Progenitor cell of endocrine pancreas (in vitro differentiated cells): ENCODE data around the gene ATG2B. TPM values are rescaled to one million over a fixed set of nuclear protein-coding genes. Genes with fewer than 3 reads are reported as not detected.
"Not testable (repeated sequence)": the region's sequence is repeated elsewhere in the genome, so short reads cannot be mapped to it uniquely, and the experiment has no call there.

Source experiments
- DNase-seq: peaks from one replicate; pipeline ENCODE4 v3.0.0; 2021; ENCODE audit warnings: low spot score; ENCODE audit not compliant: unreplicated experiment
- H3K27ac Mint-ChIP-seq: 2 replicates; pipeline ENCODE4 v1.8.0; 2021; ENCODE audit warnings: mild to moderate bottlenecking, moderate library complexity, mixed read lengths
- H3K27me3 Mint-ChIP-seq: 2 replicates; pipeline ENCODE4 v1.8.0; 2021; ENCODE audit warnings: mixed read lengths
- H3K36me3 Mint-ChIP-seq: 2 replicates; pipeline ENCODE4 v1.8.0; 2022; ENCODE audit warnings: mixed read lengths; ENCODE audit not compliant: insufficient read depth
- H3K4me1 Mint-ChIP-seq: 2 replicates; pipeline ENCODE4 v1.8.0; 2021; ENCODE audit warnings: low read depth, mixed read lengths
- H3K4me3 Mint-ChIP-seq: 2 replicates; pipeline ENCODE4 v1.8.0; 2021; ENCODE audit warnings: low read depth, mild to moderate bottlenecking, moderate library complexity, mixed read lengths
- H3K9me3 Mint-ChIP-seq: 2 replicates; pipeline ENCODE4 v1.8.0; 2021; ENCODE audit warnings: low read depth, mixed read lengths
- CTCF ChIP-seq: fragments of 200-600 bp; sonication (generic); IDR thresholded peaks from one replicate; pipeline ENCODE4 v1.5.0; 2021; ENCODE audit warnings: antibody characterized with exemption, mild to moderate bottlenecking; ENCODE audit not compliant: unreplicated experiment
- total RNA-seq: library from RNA; stranded (reverse); gene quantifications from 2 replicates; pipeline ENCODE4 v1.2.1, GENCODE V29; 2021

ATG2B gene
- total RNA-seq, 1 donor from 2014 or later: 24.5 TPM

GRCh38 chr14:96354246-96354645, 8.9 kb downstream of the ATG2B start:
- H3K9me3 Mint-ChIP-seq: no peaks in the 10 kb centered on the region

DNA sequence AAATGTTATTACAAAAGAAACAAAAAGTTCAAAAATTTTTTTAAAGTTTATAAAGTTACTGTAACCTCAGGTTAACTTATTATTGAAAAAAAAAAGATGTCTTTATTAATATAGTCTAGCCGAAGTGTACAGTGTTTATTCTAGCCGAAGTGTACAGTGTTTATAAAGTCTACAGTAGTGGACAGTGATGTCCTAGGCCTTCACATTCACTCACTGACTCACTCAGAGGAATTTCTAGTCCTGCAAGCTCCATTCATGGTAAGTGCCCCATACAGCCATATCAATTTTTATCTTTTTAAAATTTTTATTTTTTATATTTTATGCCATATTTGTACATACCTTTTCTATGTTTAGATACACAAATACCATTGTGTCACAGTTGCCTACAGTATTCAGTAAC, 10.4 kb downstream of the ATG2B start:
- DNase-seq: no peak
- Mint-ChIP-seq H3K9me3 (no peaks in the 10 kb centered on the region), H3K36me3 (peaks cover 1% of the 10 kb centered on the region), H3K4me3 (no peak overlapping the region), H3K27ac (no peak overlapping the region), H3K27me3 (no peaks in the 10 kb centered on the region), H3K4me1 (peaks cover 4% of the 10 kb centered on the region)
- TF ChIP-seq CTCF: no peak

More at GRCh38 chr14:96354246-96354645, 8.9 kb downstream of the ATG2B start:
- no peak overlapping the region for H3K27ac Mint-ChIP-seq
- DNase-seq: no peak
- no peak overlapping the region for H3K4me3 Mint-ChIP-seq
- TF ChIP-seq CTCF: no peak
- no peaks in the 10 kb centered on the region for H3K27me3 Mint-ChIP-seq
- peaks cover 1% of the 10 kb centered on the region for H3K36me3 Mint-ChIP-seq
- peaks cover 4% of the 10 kb centered on the region for H3K4me1 Mint-ChIP-seq

- H3K9me3 Mint-ChIP-seq: no peaks in the 10 kb centered on the region
- H3K27me3 Mint-ChIP-seq: no peaks in the 10 kb centered on the region
- TF ChIP-seq CTCF: no peak
- no peak for DNase-seq
- peaks cover 1% of the 10 kb centered on the region for H3K36me3 Mint-ChIP-seq
- H3K4me3 Mint-ChIP-seq: no peak overlapping the region
- H3K4me1 Mint-ChIP-seq: peaks cover 1% of the 10 kb centered on the region
- no peak overlapping the region for H3K27ac Mint-ChIP-seq
Measured at GRCh38 chr14:96351986-96352385, 11.2 kb downstream of the ATG2B start.

DNA sequence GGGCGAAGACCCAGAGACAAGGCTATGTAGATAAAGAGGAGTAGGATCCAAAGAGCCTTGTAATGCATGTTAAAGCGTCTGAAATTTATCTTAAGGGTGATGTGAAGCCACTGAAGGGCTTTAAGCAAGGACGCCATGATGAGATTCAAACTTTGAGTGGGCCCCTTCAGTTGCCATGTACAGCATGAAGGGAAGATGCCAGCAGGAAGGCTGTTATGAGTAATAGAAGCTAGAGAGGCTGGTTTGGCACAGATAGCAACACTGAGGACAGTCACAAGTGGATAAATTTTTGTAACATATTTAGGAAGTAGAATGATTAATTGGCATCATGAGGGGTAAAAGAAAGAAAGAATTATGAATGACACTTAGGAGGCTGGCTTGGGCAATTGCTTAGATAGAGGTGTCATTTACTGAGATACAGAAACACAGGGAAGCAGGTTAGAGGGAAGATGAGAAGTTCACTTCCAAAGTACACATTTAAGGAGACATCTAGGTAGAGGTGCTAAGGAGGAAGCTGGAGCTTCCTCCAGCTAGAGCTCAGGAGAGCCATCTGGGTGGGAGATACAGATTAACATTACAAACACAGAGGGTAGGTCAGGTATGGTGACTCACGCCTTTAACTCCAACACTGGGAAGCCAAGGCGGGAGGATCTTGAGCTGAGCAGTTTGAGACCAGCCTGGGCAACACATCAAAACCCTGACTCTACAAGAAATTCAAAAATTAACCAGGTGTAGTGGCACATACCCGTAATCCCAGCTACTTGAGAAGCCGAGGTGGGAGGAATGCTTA, 13.7 kb downstream of the ATG2B start:
- H3K9me3 Mint-ChIP-seq: no peaks in the 10 kb centered on the region
- no peak for DNase-seq
- no peaks in the 10 kb centered on the region for H3K27me3 Mint-ChIP-seq
- no peaks in the 10 kb centered on the region for H3K4me1 Mint-ChIP-seq
- no peak overlapping the region for H3K27ac Mint-ChIP-seq
- no peaks in the 10 kb centered on the region for H3K36me3 Mint-ChIP-seq
- no peak for TF ChIP-seq CTCF
- no peak overlapping the region for H3K4me3 Mint-ChIP-seq

GRCh38 chr14:96347957-96348356, 15.2 kb downstream of the ATG2B start:
- not testable (repeated sequence) for H3K27me3 Mint-ChIP-seq, H3K4me3 Mint-ChIP-seq, H3K27ac Mint-ChIP-seq, H3K36me3 Mint-ChIP-seq, H3K9me3 Mint-ChIP-seq, H3K4me1 Mint-ChIP-seq, DNase-seq

GRCh38 chr14:96345669-96346068, 17.5 kb downstream of the ATG2B start:
- TF ChIP-seq CTCF: no peak
- H3K4me3 Mint-ChIP-seq: no peak overlapping the region
- peaks cover 1% of the 10 kb centered on the region for H3K36me3 Mint-ChIP-seq
- H3K4me1 Mint-ChIP-seq: no peaks in the 10 kb centered on the region
- H3K27me3 Mint-ChIP-seq: no peaks in the 10 kb centered on the region
- H3K27ac Mint-ChIP-seq: no peak overlapping the region
- H3K9me3 Mint-ChIP-seq: no peaks in the 10 kb centered on the region
- DNase-seq: no peak
